Neural progenitor cell (in vitro differentiated cells): ENCODE data around the gene PLA1A. TPM values are rescaled to one million over a fixed set of nuclear protein-coding genes. Genes with fewer than 3 reads are reported as not detected.
"Not testable (repeated sequence)": the region's sequence is repeated elsewhere in the genome, so short reads cannot be mapped to it uniquely, and the experiment has no call there.

ENCODE experiments used
- DNase-seq: peaks from one replicate; pipeline ENCODE4 v3.0.0-alpha.2; 2016; ENCODE audit warnings: low spot score
- H2AFZ ChIP-seq: fragments of 200-600 bp; sonication (generic); replicated peaks from 2 replicates; pipeline ENCODE4 v1.6.1; 2016; ENCODE audit warnings: antibody characterized with exemption
- H3F3A ChIP-seq: fragments of 200-600 bp; sonication (generic); 2 replicates; pipeline ENCODE4 v1.6.1; 2016; ENCODE audit warnings: antibody characterized with exemption, low read depth
- H3K27ac ChIP-seq: fragments of 200-600 bp; sonication (generic); 2 replicates; pipeline ENCODE4 v1.5.1; 2016; ENCODE audit warnings: mild to moderate bottlenecking
- H3K27me3 ChIP-seq: fragments of 200-600 bp; sonication (generic); 2 replicates; pipeline ENCODE4 v1.6.1; 2016; ENCODE audit warnings: mild to moderate bottlenecking, moderate library complexity
- H3K36me3 ChIP-seq: fragments of 200-600 bp; sonication (generic); 2 replicates; pipeline ENCODE4 v1.5.1; 2016
- H3K4me1 ChIP-seq: fragments of 200-600 bp; sonication (generic); 2 replicates; pipeline ENCODE4 v1.6.1; 2016; ENCODE audit warnings: mixed run types
- H3K4me2 ChIP-seq: fragments of 200-600 bp; sonication (generic); 2 replicates; pipeline ENCODE4 v1.6.1; 2016
- H3K4me3 ChIP-seq: fragments of 200-600 bp; sonication (generic); 2 replicates; pipeline ENCODE4 v1.5.1; 2016
- H3K79me2 ChIP-seq: fragments of 200-600 bp; sonication (generic); 2 replicates; pipeline ENCODE4 v1.6.1; 2016; ENCODE audit warnings: low read depth
- H3K9ac ChIP-seq: fragments of 200-600 bp; sonication (generic); 2 replicates; pipeline ENCODE4 v1.6.1; 2016
- H3K9me3 ChIP-seq: fragments of 200-600 bp; sonication (generic); 2 replicates; pipeline ENCODE4 v1.5.1; 2016; ENCODE audit warnings: low read depth
- H4K20me1 ChIP-seq: fragments of 200-600 bp; sonication (generic); 2 replicates; pipeline ENCODE4 v1.6.1; 2016; ENCODE audit warnings: low read depth
- H3K27ac Mint-ChIP-seq: 3 replicates; pipeline ENCODE4 v1.8.0; 2021; ENCODE audit warnings: mixed read lengths
- H3K27me3 Mint-ChIP-seq: 2 replicates; pipeline ENCODE4 v1.8.0; 2022; ENCODE audit warnings: low read depth, mild to moderate bottlenecking, inconsistent platforms, moderate library complexity, mixed read lengths; ENCODE audit not compliant: insufficient read depth
- H3K36me3 Mint-ChIP-seq: 3 replicates; pipeline ENCODE4 v1.8.0; 2021; ENCODE audit warnings: mixed read lengths
- H3K4me1 Mint-ChIP-seq: 3 replicates; pipeline ENCODE4 v1.8.0; 2021; ENCODE audit warnings: mixed read lengths
- H3K4me3 Mint-ChIP-seq: 3 replicates; pipeline ENCODE4 v1.8.0; 2021; ENCODE audit warnings: mild to moderate bottlenecking, moderate library complexity, mixed read lengths
- H3K9me3 Mint-ChIP-seq: 3 replicates; pipeline ENCODE4 v1.8.0; 2020; ENCODE audit warnings: mixed read lengths
- EZH2 ChIP-seq: fragments of 200-600 bp; sonication (generic); IDR thresholded peaks from 2 replicates; pipeline ENCODE4 v1.6.1; 2017; ENCODE audit warnings: antibody characterized with exemption, mild to moderate bottlenecking, moderate library complexity
- EZH2phosphoT487 ChIP-seq: fragments of 200-600 bp; sonication (generic); IDR thresholded peaks from 2 replicates; pipeline ENCODE4 v1.6.1; 2017; ENCODE audit warnings: antibody characterized with exemption
- total RNA-seq: library from RNA; depleted of rRNA; stranded (reverse); fragments of >200 nt; gene quantifications from 2 replicates; pipeline ENCODE4 v1.2.3, GENCODE V29; 2015; ENCODE audit warnings: low replicate concordance
- TF ChIP-seq, protein P1 (sequence below): fragments of 200-600 bp; sonication (generic); IDR thresholded peaks from 2 replicates; pipeline ENCODE4 v1.5.1; 2017; ENCODE audit warnings: antibody characterized with exemption, mild to moderate bottlenecking

Gene PLA1A
- total RNA-seq, 1 donor from 2014 or later = not detected

DNA sequence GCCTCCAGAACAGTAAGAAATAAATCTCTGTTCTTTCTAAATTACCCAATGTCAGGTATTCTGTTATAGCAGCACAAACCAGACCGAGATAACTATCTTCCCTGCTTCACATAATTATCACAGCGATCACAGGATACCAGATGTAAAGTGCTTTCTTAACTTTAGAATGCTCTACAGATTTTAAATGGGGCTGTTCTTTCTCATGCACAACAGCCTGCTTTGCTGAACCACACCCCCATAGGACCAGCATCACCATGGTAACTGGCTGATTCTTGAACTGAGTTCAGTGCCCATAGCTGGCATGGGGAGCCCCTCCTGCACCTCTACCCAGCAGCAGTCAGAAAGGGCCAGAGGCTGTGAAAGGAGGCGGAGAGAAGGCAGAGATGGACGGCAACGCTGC is 46.1 kb upstream of the PLA1A start:
- no peaks in the 10 kb centered on the region for H3K9me3 Mint-ChIP-seq
- Histone ChIP-seq H4K20me1 (no peaks in the 10 kb centered on the region), H3K4me1 (no peaks in the 10 kb centered on the region), H3K27me3 (no peaks in the 10 kb centered on the region), H3K4me3 (no peak overlapping the region), H3K27ac (no peak overlapping the region), H3K79me2 (no peaks in the 10 kb centered on the region), H3K9ac (no peak overlapping the region), H3K36me3 (no peaks in the 10 kb centered on the region), H3K9me3 (no peaks in the 10 kb centered on the region), H3K4me2 (no peak overlapping the region), H3F3A (no peaks in the 10 kb centered on the region), H2AFZ (no peak overlapping the region)
- H3K27ac Mint-ChIP-seq = no peak overlapping the region
- TF ChIP-seq, protein P1, sequence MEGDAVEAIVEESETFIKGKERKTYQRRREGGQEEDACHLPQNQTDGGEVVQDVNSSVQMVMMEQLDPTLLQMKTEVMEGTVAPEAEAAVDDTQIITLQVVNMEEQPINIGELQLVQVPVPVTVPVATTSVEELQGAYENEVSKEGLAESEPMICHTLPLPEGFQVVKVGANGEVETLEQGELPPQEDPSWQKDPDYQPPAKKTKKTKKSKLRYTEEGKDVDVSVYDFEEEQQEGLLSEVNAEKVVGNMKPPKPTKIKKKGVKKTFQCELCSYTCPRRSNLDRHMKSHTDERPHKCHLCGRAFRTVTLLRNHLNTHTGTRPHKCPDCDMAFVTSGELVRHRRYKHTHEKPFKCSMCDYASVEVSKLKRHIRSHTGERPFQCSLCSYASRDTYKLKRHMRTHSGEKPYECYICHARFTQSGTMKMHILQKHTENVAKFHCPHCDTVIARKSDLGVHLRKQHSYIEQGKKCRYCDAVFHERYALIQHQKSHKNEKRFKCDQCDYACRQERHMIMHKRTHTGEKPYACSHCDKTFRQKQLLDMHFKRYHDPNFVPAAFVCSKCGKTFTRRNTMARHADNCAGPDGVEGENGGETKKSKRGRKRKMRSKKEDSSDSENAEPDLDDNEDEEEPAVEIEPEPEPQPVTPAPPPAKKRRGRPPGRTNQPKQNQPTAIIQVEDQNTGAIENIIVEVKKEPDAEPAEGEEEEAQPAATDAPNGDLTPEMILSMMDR = no peak
- TF ChIP-seq EZH2 (no peak), EZH2phosphoT487 (no peak)
- H3K27me3 Mint-ChIP-seq = peaks cover 5% of the 10 kb centered on the region
- H3K4me3 Mint-ChIP-seq = no peak overlapping the region
- H3K4me1 Mint-ChIP-seq = no peaks in the 10 kb centered on the region
- DNase-seq = no peak
- H3K36me3 Mint-ChIP-seq = no peaks in the 10 kb centered on the region

DNA sequence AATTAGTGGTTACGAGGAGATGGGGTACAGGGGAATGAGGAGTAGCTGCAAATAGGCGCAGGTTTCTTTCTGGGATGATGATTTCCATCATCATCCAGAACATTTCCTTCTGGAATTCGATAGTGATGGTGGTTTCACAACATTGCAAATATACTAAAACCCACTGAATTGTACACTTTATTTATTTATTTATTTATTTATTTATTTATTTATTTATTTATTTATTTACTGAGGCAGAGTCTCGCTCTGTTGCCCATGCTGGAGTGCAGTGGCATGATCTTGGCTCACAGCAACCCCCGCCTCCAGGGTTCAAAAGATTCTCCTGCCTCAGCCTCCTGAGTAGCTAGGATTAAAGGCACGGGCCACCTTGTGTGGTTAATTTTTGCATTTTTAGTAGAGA is 44.8 kb upstream of the PLA1A start:
- not testable (repeated sequence) for H3K4me3 Mint-ChIP-seq, H3K4me1 Mint-ChIP-seq, H3K36me3 Mint-ChIP-seq

DNA sequence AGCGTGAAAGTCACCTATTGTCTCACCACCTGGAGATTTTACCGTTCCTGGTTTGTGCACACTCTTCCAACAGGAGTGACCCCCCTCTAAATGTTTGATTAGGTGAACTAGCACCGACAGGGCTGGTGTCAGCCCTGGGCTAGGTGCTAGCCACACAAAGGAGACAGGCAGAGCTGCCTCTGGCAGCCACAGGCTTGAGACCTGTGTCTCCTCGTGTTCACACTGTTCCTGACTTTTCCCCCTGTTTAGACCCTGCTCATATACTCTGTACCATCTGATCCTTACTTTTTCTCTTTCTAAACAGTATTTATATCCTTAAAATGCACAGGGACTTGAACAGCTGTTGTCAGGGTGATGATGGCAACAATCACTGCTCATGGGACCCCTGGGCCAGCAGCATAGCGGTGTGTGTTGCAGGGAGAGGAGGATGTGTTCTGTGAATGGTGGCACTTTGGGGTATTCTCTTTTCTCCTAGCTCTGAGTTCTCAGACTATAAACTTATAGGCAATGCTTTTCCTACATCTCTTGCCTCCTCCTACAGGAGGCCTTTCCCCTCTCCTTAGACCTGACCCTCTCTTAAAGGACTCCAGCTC is 43.8 kb upstream of the PLA1A start:
- Histone ChIP-seq H3K9me3 (no peaks in the 10 kb centered on the region), H4K20me1 (no peaks in the 10 kb centered on the region), H3K27me3 (no peaks in the 10 kb centered on the region), H3K36me3 (no peaks in the 10 kb centered on the region), H3K9ac (no peak overlapping the region), H3F3A (no peaks in the 10 kb centered on the region), H3K4me3 (no peak overlapping the region), H2AFZ (peak overlapping the region; percentile 0), H3K27ac (no peak overlapping the region), H3K79me2 (no peaks in the 10 kb centered on the region), H3K4me1 (no peaks in the 10 kb centered on the region), H3K4me2 (no peak overlapping the region)
- peaks cover 5% of the 10 kb centered on the region for H3K27me3 Mint-ChIP-seq
- H3K36me3 Mint-ChIP-seq = no peaks in the 10 kb centered on the region
- TF ChIP-seq EZH2phosphoT487 (no peak), EZH2 (no peak)
- TF ChIP-seq, protein P1 = no peak
- peak overlapping the region; percentile 64 for H3K27ac Mint-ChIP-seq
- H3K9me3 Mint-ChIP-seq = no peaks in the 10 kb centered on the region
- no peak overlapping the region for H3K4me3 Mint-ChIP-seq
- H3K4me1 Mint-ChIP-seq = peaks cover 3% of the 10 kb centered on the region
- no peak for DNase-seq

More for the DNA sequence above, 44.8 kb upstream of the PLA1A start:
- not testable (repeated sequence) for H3K27me3 ChIP-seq, H3K9ac ChIP-seq, H3K9me3 Mint-ChIP-seq, H3K4me1 ChIP-seq, H3K27me3 Mint-ChIP-seq, H3K4me2 ChIP-seq, H3K27ac Mint-ChIP-seq, H3K27ac ChIP-seq, H2AFZ ChIP-seq, H3K4me3 ChIP-seq, H3K36me3 ChIP-seq, H4K20me1 ChIP-seq, H3K9me3 ChIP-seq, H3K79me2 ChIP-seq, H3F3A ChIP-seq, DNase-seq

DNA sequence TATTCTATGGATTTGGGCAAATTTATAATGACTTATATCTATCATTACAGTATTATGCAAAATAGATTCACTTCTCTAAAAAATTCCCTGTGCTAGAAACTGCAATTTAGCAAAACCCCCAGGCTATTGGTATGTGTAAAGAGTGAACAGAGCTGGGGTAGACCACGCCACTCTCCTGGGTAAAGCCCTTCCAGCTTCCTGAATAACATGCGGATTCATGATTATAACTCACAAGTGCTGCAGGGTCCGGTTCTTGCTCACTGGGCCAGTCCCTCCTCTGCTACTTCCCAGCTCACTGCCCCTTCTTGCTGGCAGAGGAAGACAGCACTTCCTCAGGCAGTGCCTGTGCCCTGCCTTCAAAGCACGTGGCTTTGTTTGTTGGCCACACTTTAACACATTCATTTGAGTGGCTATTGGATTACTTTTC is 42.4 kb upstream of the PLA1A start:
- Histone ChIP-seq H3K27ac (no peak overlapping the region), H3K4me3 (no peak overlapping the region), H3K9me3 (no peaks in the 10 kb centered on the region), H3K4me1 (no peaks in the 10 kb centered on the region), H2AFZ (no peak overlapping the region), H3F3A (no peaks in the 10 kb centered on the region), H3K27me3 (no peaks in the 10 kb centered on the region), H3K36me3 (no peaks in the 10 kb centered on the region), H3K4me2 (no peak overlapping the region), H4K20me1 (no peaks in the 10 kb centered on the region), H3K9ac (no peak overlapping the region), H3K79me2 (no peaks in the 10 kb centered on the region)
- DNase-seq = no peak
- H3K4me1 Mint-ChIP-seq = peaks cover 3% of the 10 kb centered on the region
- TF ChIP-seq, protein P1 = no peak
- TF ChIP-seq EZH2 (no peak), EZH2phosphoT487 (no peak)
- H3K9me3 Mint-ChIP-seq = no peaks in the 10 kb centered on the region
- H3K27me3 Mint-ChIP-seq = peaks cover 4% of the 10 kb centered on the region
- no peak overlapping the region for H3K4me3 Mint-ChIP-seq
- no peak overlapping the region for H3K27ac Mint-ChIP-seq
- H3K36me3 Mint-ChIP-seq = no peaks in the 10 kb centered on the region
